ENCODE data around the gene MYO18B. TPM values are rescaled to one million over a fixed set of nuclear protein-coding genes. Genes with fewer than 3 reads are reported as not detected.
A peak's percentile ranks its signal among the peaks of the same experiment; 100 is the strongest.

Gene MYO18B
- total and polyA plus RNA-seq, 2 of the 4 experiments (the other 2 are of a cell fraction), result under 0.01 TPM; not detected in 1

- Histone ChIP-seq H2BK5ac (ENCODE audit: low read depth, low read length, poor library complexity, severe bottlenecking) (no peak overlapping the region), H3K18ac (ENCODE audit: low read depth, low read length) (no peak overlapping the region), H2BK15ac (ENCODE audit: low read depth, low read length) (no peak overlapping the region), H3K9me1 (ENCODE audit: insufficient read depth, low read length) (no peaks in the 10 kb centered on the region), H3K36me3 (ENCODE audit: control insufficient read depth, insufficient read depth, low read length) (no peaks in the 10 kb centered on the region), H2AK5ac (ENCODE audit: low read depth, low read length) (no peak overlapping the region), H3K23ac (ENCODE audit: low read depth, low read length) (no peak overlapping the region), H3K14ac (replicated peaks; ENCODE audit: low read depth, low read length) (no peak overlapping the region), H3K79me1 (ENCODE audit: low read depth in 1 of 2, low read length in 2 of 2) (no peaks in the 10 kb centered on the region), H4K5ac (ENCODE audit: low read depth, low read length) (no peak overlapping the region), H2BK20ac (ENCODE audit: low read depth, low read length) (no peak overlapping the region), H3K4me3 (ENCODE audit: insufficient read depth, low read depth, low read length) (no peak overlapping the region), H3K4me2 (ENCODE audit: low read depth, low read length) (no peak overlapping the region), H2AFZ (replicated peaks; ENCODE audit: low read length, poor library complexity) (no peak overlapping the region), H4K20me1 (ENCODE audit: insufficient read depth, low read length) (no peaks in the 10 kb centered on the region), H2AK9ac (replicated peaks; ENCODE audit: low read depth, low read length, poor library complexity) (no peak overlapping the region), H3K27ac (ENCODE audit: insufficient read depth, low read length) (no peak overlapping the region), H3K9me3 (ENCODE audit: control insufficient read depth, insufficient read depth, low read length) (0 out of 2 replicates have a peak, but pooled peaks cover 2% of the 10 kb centered on the region), H3K4me1 (ENCODE audit: control insufficient read depth, insufficient read depth, low read length) (no peaks in the 10 kb centered on the region), H3K56ac (ENCODE audit: extremely low read depth, insufficient read depth, low read length) (no peak overlapping the region), H4K8ac (ENCODE audit: low read depth in 2 of 2, low read length in 2 of 2) (no peak overlapping the region), H3K9ac (ENCODE audit: low read depth, low read length) (no peak overlapping the region), H2BK120ac (ENCODE audit: low read depth, low read length) (no peak overlapping the region), H3K27me3 (ENCODE audit: control insufficient read depth, insufficient read depth, low read length) (peaks cover 5% of the 10 kb centered on the region; the same call in 1 of the 2 replicates), H3K4ac (ENCODE audit: low read depth, low read length) (no peak overlapping the region), H4K91ac (ENCODE audit: insufficient read depth, low read depth, low read length) (no peak overlapping the region)
- BruUV-seq (replicated peaks), result no TSS peak
- no peak for DNase-seq
- ATAC-seq (ENCODE audit: low read depth), result peak; percentile 36; the same call in 1 of the 2 replicates
- ChIA-PET CTCF (interaction anchor here (0.6 kb wide), 2 partner anchors 138 to 313 kb away, joined by 3 to 5 read pairs; no protein-coding TSS in a partner anchor), POLR2A (ENCODE audit: unreplicated experiment) (no interaction called here)
- WGBS, 2 experiments (ENCODE audit: extremely low coverage in 2 of 2, insufficient read length in 1 of 2), result 43% methylated on average over 6 of the region's 12 CpGs; no CpG with 5 or more reads in 1 of the 2 experiments
- dilution Hi-C loops (cut with HindIII; ENCODE audit: low sequenced_read_pairs, unreplicated experiment), result no loop called here
- intact Hi-C loops (cut with micrococcal nuclease), result no loop called here
- in situ Hi-C loops (cut with MboI; ENCODE audit: low sequenced_read_pairs), result loop anchor here (5.0 kb wide), 1 partner anchor 322 kb away; no protein-coding TSS in a partner anchor
- no peak for TF ChIP-seq ELK1 (IDR thresholded peaks at IDR 0.05; ENCODE audit: borderline replicate concordance, low read depth, low read length)
- peak; percentile 26; the same call in 1 of the 2 replicates for TF ChIP-seq SMC3 (IDR thresholded peaks at IDR 0.05; ENCODE audit: low read depth, low read length)
- no peak for TF ChIP-seq MAZ (IDR thresholded peaks at IDR 0.05; ENCODE audit: borderline replicate concordance, low read depth, low read length)
- no peak for TF ChIP-seq CHD1 (IDR thresholded peaks at IDR 0.05; ENCODE audit: low read depth, low read length)
- no peak for TF ChIP-seq BHLHE40 (IDR thresholded peaks at IDR 0.05; ENCODE audit: low read depth, low read length)
- no peak for TF ChIP-seq NFE2L2 (IDR thresholded peaks at IDR 0.05; ENCODE audit: low read depth, low read length)
- no peak for TF ChIP-seq CEBPB (IDR thresholded peaks at IDR 0.05; ENCODE audit: low read depth, low read length)
- no peak for TF ChIP-seq RCOR1 (IDR thresholded peaks at IDR 0.05; ENCODE audit: insufficient replicate concordance, low read length)
- TF ChIP-seq RAD21 (IDR thresholded peaks at IDR 0.05; ENCODE audit: low read length), result 0 out of 2 replicates have a peak, but pooled peaks have one; percentile 30
- TF ChIP-seq USF2 (IDR thresholded peaks at IDR 0.05; ENCODE audit: low read depth, low read length), result no peak
- no peak for TF ChIP-seq RFX5 (IDR thresholded peaks at IDR 0.05; ENCODE audit: low read depth, low read length)
- no peak for TF ChIP-seq MAFK (IDR thresholded peaks at IDR 0.05; ENCODE audit: low read depth, low read length)
- TF ChIP-seq MXI1 (IDR thresholded peaks at IDR 0.05; ENCODE audit: borderline replicate concordance, low read depth, low read length), result no peak
- peak; percentile 40 for TF ChIP-seq CTCF (conservative IDR thresholded peaks at IDR 0.05; ENCODE audit: low read depth, low read length)
- no peak for TF ChIP-seq FOS (IDR thresholded peaks at IDR 0.05; ENCODE audit: low read depth, low read length)
- no peak for TF ChIP-seq POLR2A (IDR thresholded peaks at IDR 0.05; ENCODE audit: low read depth, low read length)
Observed at GRCh38 chr22:25774575-25775026, 32.6 kb downstream of the MYO18B start.
